ENCODE data around the gene CNN2.

CNN2 gene

DNA sequence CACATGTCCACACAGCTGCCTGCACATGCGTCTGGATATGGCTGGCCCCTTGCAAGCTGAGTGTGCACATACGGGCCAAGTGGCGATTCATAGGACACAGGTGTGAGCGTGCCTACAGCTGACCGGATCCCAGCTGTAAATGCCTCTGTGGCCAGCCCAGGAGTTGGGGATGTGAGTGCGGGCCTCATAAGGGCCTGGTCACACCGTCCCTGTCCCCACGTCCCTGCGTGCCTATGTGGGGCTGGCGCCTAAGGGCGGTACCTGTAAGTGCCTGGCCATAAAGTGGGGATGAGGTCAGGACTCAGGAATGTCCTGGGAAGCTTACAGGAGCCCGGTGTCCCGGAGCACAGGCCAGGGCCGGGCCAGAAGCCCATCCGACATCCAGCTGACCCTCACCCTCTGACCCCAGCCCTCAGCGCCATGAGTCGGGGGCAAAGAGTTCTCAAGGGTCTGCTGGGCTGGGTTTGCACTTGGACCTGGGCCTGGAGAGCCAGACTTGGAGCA, 39.2 kb downstream of the CNN2 start:
- DNase-seq (ENCODE audit: low read depth), result no peak

DNA sequence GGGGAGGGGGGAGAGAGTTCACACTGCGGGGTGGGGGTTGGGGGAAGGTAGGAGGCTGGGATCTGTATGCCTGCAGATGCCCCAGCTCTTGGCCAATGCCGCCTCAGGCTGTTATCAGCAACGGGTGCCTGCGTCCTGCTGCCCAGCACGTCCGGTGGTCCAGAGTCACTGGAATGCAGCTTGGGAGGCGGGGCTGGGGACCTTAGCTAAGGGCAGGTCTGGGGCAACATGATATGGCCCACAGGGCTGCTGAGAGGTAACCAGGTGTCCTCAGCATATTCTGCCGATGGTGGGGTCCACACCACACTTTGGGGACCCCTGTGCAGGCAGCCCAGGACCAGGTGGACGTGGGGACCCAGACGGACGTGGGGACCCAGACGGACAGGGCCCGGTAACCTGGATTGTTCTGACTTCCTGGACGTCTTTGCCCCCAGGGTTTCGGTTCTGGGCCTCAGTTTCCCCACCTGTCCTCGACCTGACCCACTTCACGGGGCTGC, 39.9 kb downstream of the CNN2 start:
- no peak for DNase-seq (ENCODE audit: low read depth)

DNA sequence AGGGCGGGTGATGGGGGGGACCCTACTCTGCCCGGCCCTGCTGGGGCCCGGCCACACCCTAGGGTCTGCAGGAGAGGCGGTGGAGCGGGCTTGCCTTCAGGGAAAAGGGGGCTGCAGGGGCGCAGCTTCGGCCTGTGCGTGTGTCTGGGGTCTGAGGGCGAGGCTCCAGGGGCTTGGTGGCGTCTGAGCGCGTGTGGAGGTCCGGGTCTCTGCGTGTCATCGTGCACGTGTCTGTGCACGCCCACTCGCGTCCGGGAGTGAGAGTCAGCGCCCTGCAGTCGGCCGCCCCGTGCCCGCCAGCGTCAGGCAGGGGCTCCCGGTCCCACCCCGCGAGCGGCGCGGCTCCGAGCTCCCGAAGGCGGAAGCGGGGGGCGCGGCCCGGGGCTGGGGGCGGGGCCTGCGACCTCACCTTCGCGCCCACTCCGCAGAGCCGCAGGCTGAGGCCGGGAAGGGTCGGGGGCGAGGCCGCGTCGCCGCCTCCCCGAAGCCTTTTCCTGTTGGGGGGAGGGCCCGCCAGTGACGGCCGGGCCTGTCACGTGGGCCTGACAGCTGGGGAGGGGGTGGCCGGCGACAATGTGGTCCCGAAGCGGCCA, 40.4 kb downstream of the CNN2 start, which contains the start of gene ARHGAP45:
ARHGAP45 (plus strand) TSS at position 420 of the 593 bp plus-strand sequence. CDS start 239 bp downstream, outside the sequence.
- peak; percentile 79 for DNase-seq (ENCODE audit: low read depth)

DNA sequence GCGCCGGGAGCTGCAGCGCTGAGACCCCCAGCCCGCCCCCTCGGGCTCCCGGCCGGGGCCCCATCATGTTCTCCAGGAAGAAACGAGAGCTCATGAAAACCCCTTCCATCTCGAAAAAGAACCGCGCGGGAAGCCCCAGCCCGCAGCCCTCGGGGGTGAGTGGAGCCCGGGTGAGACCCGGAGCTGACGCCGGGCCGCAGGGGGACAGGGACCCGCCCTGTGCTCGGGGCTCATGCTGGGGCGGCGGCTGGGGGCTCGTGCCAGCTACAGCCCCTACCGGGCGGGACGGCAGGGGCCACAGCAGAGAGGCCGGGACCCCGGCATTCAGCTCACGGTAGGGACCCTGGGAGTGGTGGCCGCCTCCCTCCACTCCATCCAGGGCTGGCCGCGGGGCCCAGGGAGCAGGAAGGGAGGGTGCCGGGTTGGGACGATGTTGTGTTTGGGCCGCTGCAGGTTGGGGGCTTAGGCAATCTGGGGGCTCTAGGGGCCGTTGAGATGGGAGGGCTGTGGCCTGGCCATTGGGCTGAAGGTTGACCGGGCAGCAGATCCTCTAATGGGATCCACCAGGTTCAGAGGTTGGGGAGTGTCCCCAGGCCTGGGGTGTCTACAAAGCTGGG, 41.0 kb downstream of the CNN2 start:
- no peak for DNase-seq (ENCODE audit: low read depth)

DNA sequence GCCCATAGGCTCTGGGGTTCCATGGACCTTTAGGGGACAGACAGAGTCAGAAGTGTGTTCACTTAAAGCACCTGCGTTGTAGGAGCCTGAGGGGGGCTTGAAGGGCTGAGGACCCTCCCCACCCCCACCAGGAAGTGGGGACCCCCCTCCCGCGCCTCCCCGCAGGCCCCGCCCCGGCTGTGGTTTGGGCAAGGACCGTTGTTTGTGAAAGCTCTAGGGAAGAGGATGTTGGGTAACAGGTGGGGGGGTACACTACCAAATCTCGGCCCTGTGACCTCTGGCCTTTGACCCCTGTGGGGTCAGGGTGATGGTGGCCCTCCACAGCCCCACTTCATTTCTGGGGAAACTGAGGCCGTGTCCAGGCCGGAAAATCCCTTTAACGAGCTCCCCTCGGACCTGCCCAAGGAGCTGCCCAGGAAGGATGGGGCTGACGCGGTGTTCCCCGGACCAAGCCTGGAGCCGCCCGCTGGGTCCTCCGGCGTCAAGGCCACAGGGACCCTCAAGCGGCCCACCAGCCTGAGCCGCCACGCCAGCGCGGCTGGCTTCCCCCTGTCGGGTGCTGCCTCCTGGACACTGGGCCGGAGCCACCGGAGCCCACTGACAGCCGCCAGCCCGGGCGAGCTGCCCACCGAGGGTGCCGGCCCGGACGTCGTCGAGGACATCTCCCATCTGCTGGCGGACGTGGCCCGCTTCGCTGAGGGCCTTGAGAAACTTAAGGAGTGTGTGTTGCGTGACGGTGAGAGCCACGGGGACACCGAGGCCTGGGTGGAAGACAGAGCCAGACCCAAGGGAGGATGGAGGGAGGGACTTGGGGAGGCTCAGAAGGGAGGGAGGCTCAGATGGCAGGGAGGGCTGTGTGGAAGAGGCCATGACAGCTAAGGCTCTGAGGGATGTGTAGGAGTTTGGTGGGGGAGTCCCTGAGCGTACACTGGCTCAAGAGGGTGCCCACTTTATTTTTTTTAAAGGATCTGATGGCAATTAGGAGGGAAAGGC, 41.9 kb downstream of the CNN2 start:
- DNase-seq (ENCODE audit: low read depth), result no peak

DNA sequence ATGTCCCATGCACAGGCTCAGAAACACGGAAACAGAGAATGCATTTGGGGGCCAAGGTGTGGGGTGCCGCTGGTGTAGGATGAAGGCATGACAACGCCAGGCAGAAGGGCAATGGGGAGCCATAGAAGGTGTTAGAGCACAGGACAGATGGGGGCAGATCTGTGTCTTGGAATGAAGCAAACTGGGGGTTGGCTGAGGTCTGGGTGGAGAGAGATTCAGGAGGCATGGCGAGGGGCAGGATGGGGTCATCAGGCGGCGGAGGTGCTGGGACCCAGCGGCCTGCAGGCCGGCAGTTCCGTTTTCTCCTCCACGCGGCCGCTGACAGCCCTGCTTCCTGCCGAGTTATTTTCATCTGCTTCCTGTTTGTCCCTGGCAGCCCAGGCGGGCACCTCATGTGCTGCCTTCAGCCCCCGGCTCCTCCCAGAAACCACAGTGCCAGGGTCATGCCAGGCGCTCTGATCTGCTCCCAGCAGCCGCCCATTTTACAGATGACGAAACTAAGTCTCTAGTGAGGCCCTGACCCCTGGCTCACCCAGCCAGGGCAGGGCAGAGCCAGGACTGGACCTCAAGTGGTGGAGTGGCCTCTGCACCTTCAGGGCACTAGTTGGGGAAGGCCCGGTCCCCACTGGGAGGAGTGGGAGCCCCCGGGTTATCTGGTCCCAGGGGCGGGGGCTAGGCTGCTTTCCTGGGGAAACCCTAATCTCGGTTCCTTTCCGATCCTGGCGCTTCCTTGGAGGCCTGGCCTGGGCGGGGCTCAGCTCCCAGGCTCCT, 42.8 kb downstream of the CNN2 start:
- DNase-seq (ENCODE audit: low read depth), result no peak

DNA sequence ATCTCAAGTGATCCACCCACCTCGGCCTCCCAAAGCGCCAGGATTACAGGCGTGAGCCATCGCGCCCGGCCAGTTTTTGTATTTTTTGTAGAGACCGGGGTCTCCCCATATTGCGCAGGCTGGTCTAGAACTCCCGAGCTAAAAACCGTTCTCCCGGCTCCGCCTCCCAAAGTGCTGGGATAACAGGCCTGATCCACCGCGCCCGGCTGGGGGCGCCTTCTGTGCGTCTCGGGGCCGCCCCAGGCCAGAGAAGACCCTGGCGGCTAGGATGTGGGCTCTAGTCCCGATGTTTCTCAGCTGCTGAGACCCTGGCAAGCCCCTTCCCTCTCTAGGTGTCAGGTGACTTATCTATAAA, 44.1 kb downstream of the CNN2 start:
- no peak for DNase-seq (ENCODE audit: low read depth)

DNA sequence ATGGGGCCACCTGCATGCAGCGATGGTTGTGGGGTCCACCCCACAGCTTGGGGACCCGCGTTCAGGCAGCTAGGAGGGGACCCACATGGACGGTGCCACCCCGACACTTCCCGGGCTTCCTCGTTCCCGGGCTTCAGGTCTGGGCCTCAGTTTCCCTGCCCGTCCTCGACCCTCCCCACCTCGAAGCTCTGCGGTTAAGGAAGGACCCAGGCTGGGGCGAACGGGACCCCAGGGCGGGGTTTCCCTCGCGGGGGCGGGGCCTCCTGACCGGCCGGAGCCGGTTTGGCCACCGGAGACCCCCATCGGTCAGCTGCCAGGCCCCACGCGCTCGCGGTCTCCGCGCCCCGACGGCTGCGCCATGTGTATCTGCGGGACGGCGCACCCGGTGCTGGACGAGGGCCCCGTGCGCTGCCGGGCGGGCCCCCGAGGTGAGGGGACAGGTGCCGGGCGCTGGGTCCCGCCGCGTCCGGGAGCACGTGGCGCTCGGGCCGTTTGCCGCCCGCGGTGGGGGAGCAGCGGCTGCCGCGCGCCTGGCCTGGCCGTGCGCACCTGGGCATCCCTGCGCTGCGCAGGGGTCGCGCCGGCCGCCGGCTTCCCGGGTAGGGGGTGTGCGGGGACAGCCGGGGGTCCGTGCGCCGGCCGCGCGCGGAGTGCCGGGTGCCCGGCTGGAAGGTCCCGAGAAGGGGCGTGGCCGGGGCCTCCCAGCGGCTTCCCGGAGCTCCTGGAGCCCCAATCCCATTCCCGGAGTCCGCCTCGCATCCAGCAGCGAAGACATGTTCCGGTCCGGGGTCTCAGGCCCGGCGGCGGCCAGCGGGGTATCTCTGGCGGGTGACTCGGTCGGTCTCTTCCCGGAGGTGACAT, 44.8 kb downstream of the CNN2 start:
- no peak for DNase-seq (ENCODE audit: low read depth)

DNA sequence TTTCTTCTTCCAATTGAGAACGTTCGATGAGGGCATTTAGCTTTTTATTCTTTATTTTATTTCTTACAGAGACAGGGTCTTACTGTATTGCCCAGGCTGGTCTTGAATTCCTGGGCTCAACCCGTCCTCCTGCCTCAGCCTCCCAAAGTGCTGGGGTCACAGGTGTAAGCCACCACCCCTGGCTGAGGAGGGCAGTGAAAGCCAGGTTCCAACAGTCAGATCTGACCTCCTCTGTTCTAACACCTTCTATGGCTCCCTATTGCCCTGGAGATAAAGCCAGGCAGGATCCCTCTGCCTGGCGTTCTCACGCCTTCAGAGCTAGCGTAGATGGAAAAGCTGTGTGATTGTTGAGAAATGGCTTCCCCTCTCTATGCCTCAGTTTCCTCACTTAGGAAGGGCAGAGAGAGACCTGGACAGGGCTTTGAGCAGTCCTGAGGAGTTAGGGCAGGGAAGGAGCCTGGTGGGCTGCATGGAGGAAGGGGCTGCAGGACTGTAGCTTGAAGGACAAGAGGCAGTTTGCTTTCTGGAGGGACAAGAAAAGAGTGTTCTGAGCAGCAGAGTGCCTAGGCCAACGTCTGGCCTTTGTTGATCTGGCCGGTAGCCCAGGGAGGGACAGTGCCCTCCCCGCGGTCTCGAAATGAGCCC, 46.1 kb downstream of the CNN2 start:
- no peak for DNase-seq (ENCODE audit: low read depth)

DNA sequence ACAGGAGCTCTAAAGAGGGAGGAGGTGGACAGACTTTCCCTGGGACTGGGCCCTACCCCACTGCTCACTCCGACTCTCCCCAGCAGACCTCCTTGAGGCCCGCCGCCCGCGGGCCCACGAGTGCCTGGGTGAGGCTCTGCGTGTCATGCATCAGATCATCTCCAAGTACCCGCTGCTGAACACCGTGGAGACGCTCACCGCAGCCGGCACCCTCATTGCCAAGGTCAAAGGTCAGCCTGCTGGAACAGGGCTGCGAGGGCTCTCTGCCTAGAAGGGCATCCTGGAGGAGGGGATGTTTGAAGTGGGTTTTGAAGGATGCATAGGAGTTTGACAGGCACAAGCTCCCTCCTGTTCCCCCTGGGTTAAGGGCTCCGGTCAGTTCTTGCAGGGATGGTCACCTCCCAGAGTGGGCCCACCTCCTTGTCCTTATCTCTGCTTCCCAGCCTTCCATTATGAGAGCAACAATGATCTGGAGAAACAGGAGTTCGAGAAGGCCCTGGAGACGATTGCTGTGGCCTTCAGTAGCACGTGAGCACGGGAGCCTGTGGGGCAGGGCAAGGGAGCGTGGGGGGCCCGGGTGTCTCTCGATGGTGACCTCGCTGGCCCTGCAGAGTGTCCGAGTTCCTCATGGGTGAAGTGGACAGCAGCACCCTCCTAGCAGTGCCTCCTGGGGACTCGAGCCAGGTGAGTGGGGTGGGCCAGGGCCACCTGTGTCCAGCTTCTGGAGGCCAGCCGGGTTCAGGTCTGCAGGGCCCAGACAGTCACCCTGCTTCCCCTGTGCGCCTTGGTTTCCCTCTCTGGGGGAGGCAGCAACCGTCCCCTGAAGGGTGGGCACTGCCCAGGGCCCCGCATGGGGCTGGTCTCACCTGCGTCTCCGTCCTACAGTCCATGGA, 46.9 kb downstream of the CNN2 start:
- DNase-seq (ENCODE audit: low read depth), result no peak

DNA sequence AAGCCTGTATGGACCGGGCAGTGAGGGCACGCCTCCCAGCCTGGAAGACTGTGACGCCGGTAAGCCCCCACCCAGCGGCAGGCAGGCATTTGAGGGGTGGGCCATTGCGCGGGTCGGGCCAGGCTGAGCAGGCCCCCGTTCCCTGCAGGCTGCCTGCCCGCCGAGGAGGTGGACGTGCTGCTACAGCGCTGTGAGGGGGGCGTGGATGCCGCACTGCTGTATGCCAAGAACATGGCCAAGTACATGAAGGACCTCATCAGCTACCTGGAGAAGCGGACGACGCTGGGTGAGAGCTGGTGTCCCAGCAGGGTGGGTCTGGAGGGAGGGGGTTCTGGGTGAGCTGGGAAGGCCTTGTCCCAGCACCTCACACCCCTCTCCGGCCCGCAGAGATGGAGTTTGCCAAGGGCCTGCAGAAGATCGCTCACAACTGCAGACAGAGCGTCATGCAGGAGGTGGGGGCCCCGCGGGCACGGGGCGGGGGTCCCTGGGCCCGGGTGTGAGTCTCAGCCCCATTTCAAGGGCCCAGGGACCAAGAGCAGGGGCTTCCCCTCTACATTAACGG, 47.6 kb downstream of the CNN2 start:
- no peak for DNase-seq (ENCODE audit: low read depth)

DNA sequence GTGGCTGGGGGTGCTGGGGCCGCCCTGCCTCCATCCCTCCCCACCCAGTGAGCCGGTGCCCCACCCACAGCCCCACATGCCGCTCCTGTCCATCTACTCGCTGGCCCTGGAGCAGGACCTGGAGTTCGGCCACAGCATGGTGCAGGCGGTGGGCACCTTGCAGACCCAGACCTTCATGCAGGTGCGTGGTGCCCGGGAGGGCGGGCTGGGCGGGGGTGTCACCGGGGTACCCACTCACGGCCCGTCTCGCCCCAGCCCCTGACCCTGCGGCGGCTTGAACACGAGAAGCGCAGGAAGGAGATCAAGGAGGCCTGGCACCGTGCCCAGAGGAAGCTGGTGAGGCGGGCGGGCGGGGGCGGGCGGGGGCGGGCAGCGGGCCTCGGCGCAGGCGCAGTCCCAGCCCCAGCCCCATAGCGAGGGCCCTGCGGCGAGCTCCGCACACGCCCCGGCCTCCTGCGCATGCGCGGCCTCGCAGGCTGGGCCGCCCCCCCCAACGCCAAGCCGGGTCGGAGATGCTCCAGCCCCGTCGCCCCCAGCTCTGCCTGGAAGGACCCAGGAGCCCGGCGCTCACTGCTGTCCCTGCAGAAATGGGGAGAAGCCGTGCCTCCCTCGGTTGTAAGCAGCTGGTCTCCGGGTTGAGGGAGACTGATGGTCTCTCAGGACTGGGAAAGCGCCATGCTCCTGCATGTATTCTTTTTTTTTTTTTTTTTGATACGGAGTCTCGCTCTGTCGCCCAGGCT, 48.3 kb downstream of the CNN2 start:
- DNase-seq (ENCODE audit: low read depth), result peak; percentile 86

DNA sequence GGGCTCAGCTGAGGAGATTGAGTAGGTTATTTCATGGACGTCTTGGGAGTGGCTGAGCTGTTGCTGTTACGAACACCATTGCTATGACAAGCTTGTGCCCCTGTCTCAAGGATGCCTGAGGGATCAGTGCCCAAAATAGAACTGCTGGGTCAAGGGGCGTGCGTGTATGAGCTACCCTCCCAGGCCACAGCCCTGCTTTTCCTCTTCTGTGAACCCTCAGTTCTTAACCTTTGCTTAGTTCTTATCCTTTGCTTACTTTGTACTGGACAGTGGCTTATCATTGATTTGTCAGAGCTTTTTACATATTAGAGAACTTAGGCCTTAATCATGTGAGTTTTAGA, 49.6 kb downstream of the CNN2 start:
- DNase-seq (ENCODE audit: low read depth), result no peak

DNA sequence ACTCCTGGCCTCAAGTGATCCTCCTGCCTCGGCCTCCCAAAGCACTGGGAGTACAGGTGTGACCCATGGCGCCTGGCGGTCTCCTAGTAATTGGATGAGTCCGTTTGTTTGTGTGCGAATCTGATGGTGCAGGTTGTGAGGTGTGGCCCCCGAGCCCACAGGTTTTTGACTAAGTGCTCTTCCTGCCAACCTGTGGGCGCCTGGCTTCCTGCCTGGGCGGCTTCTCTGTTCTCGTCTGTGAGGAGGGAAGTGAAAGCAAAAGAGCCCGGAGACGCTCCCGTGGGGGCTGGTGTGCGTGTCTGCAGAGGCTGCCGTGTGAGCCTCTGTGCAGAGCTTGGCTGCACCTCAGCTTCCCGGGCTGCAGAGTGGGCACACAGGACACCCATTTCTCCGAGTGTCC, 50.5 kb downstream of the CNN2 start:
- DNase-seq (ENCODE audit: low read depth), result peak; percentile 85

DNA sequence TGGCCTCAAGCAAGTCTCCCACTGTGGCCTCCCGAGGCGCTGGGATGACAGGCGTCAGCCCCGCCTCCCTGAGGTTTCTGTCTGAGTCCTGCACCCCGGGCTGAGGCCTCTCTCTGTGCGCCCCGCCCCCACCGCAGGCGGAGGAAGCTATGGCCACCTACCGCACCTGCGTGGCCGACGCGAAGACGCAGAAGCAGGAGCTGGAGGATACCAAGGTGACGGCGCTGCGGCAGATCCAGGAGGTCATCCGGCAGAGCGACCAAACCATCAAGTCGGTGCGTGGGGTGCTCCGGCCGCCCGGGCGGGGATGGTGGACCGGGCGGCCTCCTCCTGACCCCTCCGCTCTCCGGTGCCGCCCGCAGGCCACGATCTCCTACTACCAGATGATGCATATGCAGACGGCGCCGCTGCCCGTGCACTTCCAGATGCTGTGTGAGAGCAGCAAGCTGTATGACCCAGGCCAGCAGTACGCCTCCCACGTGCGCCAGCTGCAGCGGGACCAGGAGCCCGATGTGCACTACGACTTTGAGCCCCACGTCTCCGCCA, 53.2 kb downstream of the CNN2 start:
- DNase-seq (ENCODE audit: low read depth), result no peak

DNA sequence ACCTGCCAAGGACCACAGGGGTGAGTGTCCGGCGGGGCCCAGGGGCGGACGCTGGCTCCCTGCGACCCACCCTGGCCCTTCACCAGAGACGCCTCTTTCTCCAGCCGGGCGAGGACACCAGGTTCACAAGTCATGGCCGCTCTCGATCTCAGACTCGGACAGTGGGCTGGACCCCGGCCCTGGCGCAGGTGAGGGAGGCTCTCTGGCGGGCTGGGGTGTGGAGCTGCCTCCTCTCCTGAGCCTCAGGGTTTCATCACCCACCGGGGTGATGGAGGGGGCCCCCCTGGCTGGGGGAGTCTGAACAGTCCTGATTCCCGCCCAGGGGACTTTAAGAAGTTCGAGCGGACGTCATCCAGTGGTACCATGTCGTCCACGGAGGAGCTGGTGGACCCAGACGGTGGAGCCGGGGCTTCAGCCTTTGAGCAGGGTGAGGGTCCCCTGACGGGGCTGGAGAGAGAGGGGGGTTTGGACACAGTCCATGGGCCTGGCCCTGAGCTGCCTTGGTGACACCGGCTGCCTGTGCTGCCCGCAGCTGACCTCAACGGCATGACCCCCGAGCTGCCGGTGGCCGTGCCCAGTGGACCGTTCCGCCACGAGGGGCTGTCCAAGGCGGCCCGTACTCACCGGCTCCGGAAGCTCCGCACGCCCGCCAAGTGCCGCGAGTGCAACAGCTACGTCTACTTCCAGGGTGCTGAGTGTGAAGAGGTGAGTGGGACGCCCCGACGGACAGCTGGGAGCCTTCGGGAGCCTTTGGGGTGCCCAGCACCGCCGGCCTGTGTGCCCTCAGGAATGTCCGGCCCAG, 54.2 kb downstream of the CNN2 start:
- no peak for DNase-seq (ENCODE audit: low read depth)
